ENCODE results near the gene MEG3.
"Not testable (repeated sequence)": the region's sequence is repeated elsewhere in the genome, so short reads cannot be mapped to it uniquely, and the experiment has no call there.

Gene MEG3

GRCh38 chr14:100816950-100817901 lies 8.7 kb upstream of the MEG3 start:
- H3K4me2 ChIP-seq (ENCODE audit: low read length), result no peak overlapping the region
- TF ChIP-seq CTCF (IDR thresholded peaks at IDR 0.05; ENCODE audit: low read depth, low read length, poor library complexity, severe bottlenecking), result no peak
- TF ChIP-seq EZH2phosphoT487 (IDR thresholded peaks at IDR 0.05; ENCODE audit: borderline replicate concordance, low read length), result no peak
- no peaks in the 10 kb centered on the region for H3K36me3 ChIP-seq (ENCODE audit: control insufficient read depth, low read length)

GRCh38 chr14:100818221-100818699 lies 7.7 kb upstream of the MEG3 start:
- Histone ChIP-seq H3K9me2 (replicated peaks; ENCODE audit: control insufficient read depth, low read length) (no peaks in the 10 kb centered on the region), H4K20me1 (ENCODE audit: control insufficient read depth, insufficient read depth, low read depth, low read length) (no peaks in the 10 kb centered on the region), H3K79me2 (ENCODE audit: control insufficient read depth, low read length) (no peaks in the 10 kb centered on the region), H3F3A (ENCODE audit: control insufficient read depth, insufficient read depth) (no peaks in the 10 kb centered on the region), H3K4me2 (ENCODE audit: low read length) (no peak overlapping the region), H3K27me3 (ENCODE audit: control insufficient read depth, low read length) (no peaks in the 10 kb centered on the region), H3K27ac (ENCODE audit: low read depth, low read length) (no peak overlapping the region), H3K4me3 (ENCODE audit: low read length) (no peak overlapping the region), H3K4me1 (ENCODE audit: control insufficient read depth, low read length) (no peaks in the 10 kb centered on the region), H3K9me3 (ENCODE audit: control insufficient read depth, insufficient read depth, low read length) (no peaks in the 10 kb centered on the region), H3K36me3 (ENCODE audit: control insufficient read depth, low read length) (no peaks in the 10 kb centered on the region)
- no peak for TF ChIP-seq CTCF (IDR thresholded peaks at IDR 0.05; ENCODE audit: low read depth, low read length, poor library complexity, severe bottlenecking)
- no peak for TF ChIP-seq EZH2phosphoT487 (IDR thresholded peaks at IDR 0.05; ENCODE audit: borderline replicate concordance, low read length)

More at GRCh38 chr14:100816950-100817901, 8.7 kb upstream of the MEG3 start:
- no peaks in the 10 kb centered on the region for H3K9me2 ChIP-seq (replicated peaks; ENCODE audit: control insufficient read depth, low read length)
- no peaks in the 10 kb centered on the region for H3F3A ChIP-seq (ENCODE audit: control insufficient read depth, insufficient read depth)
- no peaks in the 10 kb centered on the region for H4K20me1 ChIP-seq (ENCODE audit: control insufficient read depth, insufficient read depth, low read depth, low read length)
- no peaks in the 10 kb centered on the region for H3K79me2 ChIP-seq (ENCODE audit: control insufficient read depth, low read length)
- no peak overlapping the region for H3K4me3 ChIP-seq (ENCODE audit: low read length)
- no peaks in the 10 kb centered on the region for H3K4me1 ChIP-seq (ENCODE audit: control insufficient read depth, low read length)
- H3K9me3 ChIP-seq (ENCODE audit: control insufficient read depth, insufficient read depth, low read length), result no peaks in the 10 kb centered on the region
- no peaks in the 10 kb centered on the region for H3K27me3 ChIP-seq (ENCODE audit: control insufficient read depth, low read length)
- H3K27ac ChIP-seq (ENCODE audit: low read depth, low read length), result no peak overlapping the region

GRCh38 chr14:100818923-100819322 lies 7.0 kb upstream of the MEG3 start:
- H3K79me2 ChIP-seq (ENCODE audit: control insufficient read depth, low read length); H3K9me3 ChIP-seq (ENCODE audit: control insufficient read depth, insufficient read depth, low read length); H3K27ac ChIP-seq (ENCODE audit: low read depth, low read length); H3K4me2 ChIP-seq (ENCODE audit: low read length); H3F3A ChIP-seq (ENCODE audit: control insufficient read depth, insufficient read depth); H3K4me3 ChIP-seq (ENCODE audit: low read length); H3K36me3 ChIP-seq (ENCODE audit: control insufficient read depth, low read length); H4K20me1 ChIP-seq (ENCODE audit: control insufficient read depth, insufficient read depth, low read depth, low read length); H3K27me3 ChIP-seq (ENCODE audit: control insufficient read depth, low read length); H3K9me2 ChIP-seq (replicated peaks; ENCODE audit: control insufficient read depth, low read length); H3K4me1 ChIP-seq (ENCODE audit: control insufficient read depth, low read length): not testable (repeated sequence)

GRCh38 chr14:100819453-100819828 lies 6.5 kb upstream of the MEG3 start:
- no peaks in the 10 kb centered on the region for H3K79me2 ChIP-seq (ENCODE audit: control insufficient read depth, low read length)
- no peak overlapping the region for H3K4me3 ChIP-seq (ENCODE audit: low read length)
- no peaks in the 10 kb centered on the region for H3K9me2 ChIP-seq (replicated peaks; ENCODE audit: control insufficient read depth, low read length)
- H3K27ac ChIP-seq (ENCODE audit: low read depth, low read length), result no peak overlapping the region
- no peak overlapping the region for H3K4me2 ChIP-seq (ENCODE audit: low read length)
- no peaks in the 10 kb centered on the region for H3F3A ChIP-seq (ENCODE audit: control insufficient read depth, insufficient read depth)
- H3K27me3 ChIP-seq (ENCODE audit: control insufficient read depth, low read length), result no peaks in the 10 kb centered on the region
- TF ChIP-seq CTCF (IDR thresholded peaks at IDR 0.05; ENCODE audit: low read depth, low read length, poor library complexity, severe bottlenecking), result no peak
- TF ChIP-seq EZH2phosphoT487 (IDR thresholded peaks at IDR 0.05; ENCODE audit: borderline replicate concordance, low read length), result no peak
- H3K4me1 ChIP-seq (ENCODE audit: control insufficient read depth, low read length), result no peaks in the 10 kb centered on the region
- H3K9me3 ChIP-seq (ENCODE audit: control insufficient read depth, insufficient read depth, low read length), result no peaks in the 10 kb centered on the region
- H4K20me1 ChIP-seq (ENCODE audit: control insufficient read depth, insufficient read depth, low read depth, low read length), result no peaks in the 10 kb centered on the region
- no peaks in the 10 kb centered on the region for H3K36me3 ChIP-seq (ENCODE audit: control insufficient read depth, low read length)

Measured in DOHH2 (cell line).